ENCODE measurements around the gene PLCB3.
A peak's percentile ranks its signal among the peaks of the same experiment; 100 is the strongest.

Gene PLCB3

DNA sequence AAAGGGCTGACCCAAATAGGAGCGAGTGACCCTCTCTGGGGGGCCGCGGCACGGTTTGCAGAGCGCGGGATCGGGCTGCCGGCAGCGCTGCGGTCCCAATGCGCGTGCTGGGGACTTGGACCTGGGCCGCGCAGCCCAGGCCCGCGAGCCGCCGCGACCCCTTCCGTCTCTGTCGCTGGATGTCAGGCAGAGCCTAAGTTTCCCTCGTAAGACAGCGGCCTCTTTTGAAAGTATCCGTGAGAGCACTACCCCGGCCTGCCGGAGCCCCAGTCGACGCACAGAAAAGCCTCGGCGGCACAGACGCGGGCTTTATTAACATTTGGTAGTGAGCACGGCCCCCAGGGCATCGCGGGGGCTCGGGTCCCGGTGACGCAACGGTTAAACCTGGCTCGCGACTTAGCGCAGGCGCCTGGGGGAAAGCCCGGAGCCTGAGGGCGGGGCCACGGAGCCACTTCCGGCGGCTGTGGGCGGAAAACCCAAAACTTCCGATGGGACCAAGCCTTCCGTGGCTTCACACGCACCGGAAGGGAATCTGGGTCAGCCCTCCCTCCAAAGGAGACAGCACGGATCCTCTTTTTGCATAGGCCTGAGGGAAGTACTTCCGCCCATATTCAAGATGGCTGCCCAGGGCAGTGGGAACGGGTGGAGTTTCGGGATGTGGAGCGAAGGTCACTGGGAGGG, 18.4 kb downstream of the PLCB3 start:
- TF ChIP-seq POLR2AphosphoS5 (IDR thresholded peaks at IDR 0.05; ENCODE audit: low read depth), result 0 out of 2 replicates have a peak, but pooled peaks have one; percentile 41
- TF ChIP-seq GABPA (IDR thresholded peaks at IDR 0.05; ENCODE audit: low read depth), result peak; percentile 99
- no peak for TF ChIP-seq CTCF (IDR thresholded peaks at IDR 0.05; ENCODE audit: insufficient read depth, low read length)
- TF ChIP-seq, protein P1, sequence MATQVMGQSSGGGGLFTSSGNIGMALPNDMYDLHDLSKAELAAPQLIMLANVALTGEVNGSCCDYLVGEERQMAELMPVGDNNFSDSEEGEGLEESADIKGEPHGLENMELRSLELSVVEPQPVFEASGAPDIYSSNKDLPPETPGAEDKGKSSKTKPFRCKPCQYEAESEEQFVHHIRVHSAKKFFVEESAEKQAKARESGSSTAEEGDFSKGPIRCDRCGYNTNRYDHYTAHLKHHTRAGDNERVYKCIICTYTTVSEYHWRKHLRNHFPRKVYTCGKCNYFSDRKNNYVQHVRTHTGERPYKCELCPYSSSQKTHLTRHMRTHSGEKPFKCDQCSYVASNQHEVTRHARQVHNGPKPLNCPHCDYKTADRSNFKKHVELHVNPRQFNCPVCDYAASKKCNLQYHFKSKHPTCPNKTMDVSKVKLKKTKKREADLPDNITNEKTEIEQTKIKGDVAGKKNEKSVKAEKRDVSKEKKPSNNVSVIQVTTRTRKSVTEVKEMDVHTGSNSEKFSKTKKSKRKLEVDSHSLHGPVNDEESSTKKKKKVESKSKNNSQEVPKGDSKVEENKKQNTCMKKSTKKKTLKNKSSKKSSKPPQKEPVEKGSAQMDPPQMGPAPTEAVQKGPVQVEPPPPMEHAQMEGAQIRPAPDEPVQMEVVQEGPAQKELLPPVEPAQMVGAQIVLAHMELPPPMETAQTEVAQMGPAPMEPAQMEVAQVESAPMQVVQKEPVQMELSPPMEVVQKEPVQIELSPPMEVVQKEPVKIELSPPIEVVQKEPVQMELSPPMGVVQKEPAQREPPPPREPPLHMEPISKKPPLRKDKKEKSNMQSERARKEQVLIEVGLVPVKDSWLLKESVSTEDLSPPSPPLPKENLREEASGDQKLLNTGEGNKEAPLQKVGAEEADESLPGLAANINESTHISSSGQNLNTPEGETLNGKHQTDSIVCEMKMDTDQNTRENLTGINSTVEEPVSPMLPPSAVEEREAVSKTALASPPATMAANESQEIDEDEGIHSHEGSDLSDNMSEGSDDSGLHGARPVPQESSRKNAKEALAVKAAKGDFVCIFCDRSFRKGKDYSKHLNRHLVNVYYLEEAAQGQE (IDR thresholded peaks at IDR 0.05; ENCODE audit: insufficient replicate concordance, low read depth), result peak; percentile 27
- peak; percentile 73; the same call in 1 of the 2 replicates for TF ChIP-seq SPI1 (IDR thresholded peaks at IDR 0.05; ENCODE audit: borderline replicate concordance, low read depth)
- peak overlapping the region; percentile 88 for H3K4me3 ChIP-seq (replicated peaks; ENCODE audit: insufficient read depth, low read length)
- H3K27ac ChIP-seq (replicated peaks), result peak overlapping the region; percentile 91
- no peaks in the 10 kb centered on the region for H3K27me3 ChIP-seq (ENCODE audit: insufficient read depth, poor library complexity, severe bottlenecking)
- DNase-seq (ENCODE audit: low read depth in 1 of 2, low spot score in 1 of 2), result peak; percentile 99 to 100

GRCh38 chr11:64275031-64275800, 23.9 kb downstream of the PLCB3 start:
- Histone ChIP-seq H3K4me3 (replicated peaks; ENCODE audit: insufficient read depth, low read length) (no peak overlapping the region), H3K27ac (replicated peaks) (no peak overlapping the region), H3K27me3 (ENCODE audit: insufficient read depth, poor library complexity, severe bottlenecking) (no peaks in the 10 kb centered on the region)
- DNase-seq (ENCODE audit: low read depth in 1 of 2, low spot score in 1 of 2), result no peak
- TF ChIP-seq GABPA (IDR thresholded peaks at IDR 0.05; ENCODE audit: low read depth), result no peak
- TF ChIP-seq CTCF (IDR thresholded peaks at IDR 0.05; ENCODE audit: insufficient read depth, low read length), result no peak
- TF ChIP-seq, protein P1 (IDR thresholded peaks at IDR 0.05; ENCODE audit: insufficient replicate concordance, low read depth), result no peak
- TF ChIP-seq SPI1 (IDR thresholded peaks at IDR 0.05; ENCODE audit: borderline replicate concordance, low read depth), result no peak
- TF ChIP-seq POLR2AphosphoS5 (IDR thresholded peaks at IDR 0.05; ENCODE audit: low read depth), result no peak

DNA sequence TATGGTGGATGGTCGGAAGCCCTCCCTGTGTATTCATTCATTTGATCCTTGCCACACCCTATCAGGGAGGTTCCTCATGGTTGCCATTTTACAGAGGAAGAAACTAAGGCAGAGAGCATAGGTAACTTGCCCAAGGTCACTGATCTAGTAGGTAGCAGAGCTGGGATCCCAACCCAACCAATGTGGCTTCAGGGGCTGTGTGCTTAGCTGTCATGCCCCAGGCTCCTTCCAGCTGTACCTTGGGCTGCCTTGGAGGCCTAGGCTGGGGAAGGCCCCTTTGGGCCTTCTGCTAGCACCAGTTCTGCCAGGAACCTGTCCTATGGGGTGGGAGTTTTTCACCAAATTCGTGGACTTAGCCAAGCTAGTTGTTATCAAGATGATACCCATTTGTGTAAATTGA, 24.5 kb downstream of the PLCB3 start:
- DNase-seq (ENCODE audit: low read depth in 1 of 2, low spot score in 1 of 2), result no peak
- TF ChIP-seq, protein P1 (IDR thresholded peaks at IDR 0.05; ENCODE audit: insufficient replicate concordance, low read depth), result no peak
- TF ChIP-seq CTCF (IDR thresholded peaks at IDR 0.05; ENCODE audit: insufficient read depth, low read length) (no peak), SPI1 (IDR thresholded peaks at IDR 0.05; ENCODE audit: borderline replicate concordance, low read depth) (no peak), GABPA (IDR thresholded peaks at IDR 0.05; ENCODE audit: low read depth) (no peak), POLR2AphosphoS5 (IDR thresholded peaks at IDR 0.05; ENCODE audit: low read depth) (no peak)
- Histone ChIP-seq H3K27ac (replicated peaks) (no peak overlapping the region), H3K4me3 (replicated peaks; ENCODE audit: insufficient read depth, low read length) (no peak overlapping the region), H3K27me3 (ENCODE audit: insufficient read depth, poor library complexity, severe bottlenecking) (no peaks in the 10 kb centered on the region)

All from HL-60 (cell line).